PFSK-1 (cell line): ENCODE data around the gene TECTB.

Source experiments
- FOXP2 ChIP-seq: optimal IDR thresholded peaks from 2 replicates; pipeline ENCODE3; 2011; ENCODE audit warnings: borderline replicate concordance, control low read depth, inconsistent platforms; ENCODE audit not compliant: insufficient read depth; ENCODE audit errors: extremely low read length, extremely low read depth
- POLR2AphosphoS5 ChIP-seq: IDR thresholded peaks from 2 replicates; pipeline ENCODE4 v1.6.1; 2012; ENCODE audit warnings: low read depth, mild to moderate bottlenecking, control low read depth, low read length, moderate library complexity
- REST ChIP-seq, 2 experiments: IDR thresholded peaks; 2 replicates each; pipeline versions ENCODE4 v1.6.1 to v1.8.0; 2011 to 2012; ENCODE audit warnings: low read depth in 2 of 2, low read length in 2 of 2, control low read depth in 1 of 2, inconsistent platforms in 1 of 2, mild to moderate bottlenecking in 1 of 2, moderate library complexity in 1 of 2; ENCODE audit not compliant: insufficient read depth in 1 of 2
- SIN3A ChIP-seq: IDR thresholded peaks from 2 replicates; pipeline ENCODE4 v1.6.1; 2012; ENCODE audit warnings: mild to moderate bottlenecking, low read length, moderate library complexity, borderline replicate concordance; ENCODE audit not compliant: insufficient read depth
- TAF1 ChIP-seq: IDR thresholded peaks from 2 replicates; pipeline ENCODE4 v1.6.1; 2012; ENCODE audit warnings: low read length, control low read depth, borderline replicate concordance; ENCODE audit not compliant: insufficient read depth

Gene TECTB

GRCh38 chr10:112313911-112314310 lies 30.7 kb downstream of the TECTB start:
- no peak for TF ChIP-seq FOXP2
- TF ChIP-seq POLR2AphosphoS5 = no peak
- TF ChIP-seq REST (IDR thresholded peaks at IDR 0.05; ENCODE audit: insufficient read depth in 1 of 2, low read depth in 2 of 2, low read length in 2 of 2) = no peak
- no peak for TF ChIP-seq SIN3A
- TF ChIP-seq TAF1 = no peak

GRCh38 chr10:112314822-112315474 lies 31.7 kb downstream of the TECTB start:
- TF ChIP-seq TAF1 (no peak), REST (IDR thresholded peaks at IDR 0.05; ENCODE audit: insufficient read depth in 1 of 2, low read depth in 2 of 2, low read length in 2 of 2) (no peak)

- TF ChIP-seq SIN3A (no peak), FOXP2 (no peak), POLR2AphosphoS5 (no peak), REST (IDR thresholded peaks at IDR 0.05; ENCODE audit: insufficient read depth in 1 of 2, low read depth in 2 of 2, low read length in 2 of 2) (no peak), TAF1 (no peak)
These were observed 44.5 kb downstream of the TECTB start for GRCh38 chr10:112327678-112328077.

GRCh38 chr10:112330162-112330561 lies 47.0 kb downstream of the TECTB start:
- TF ChIP-seq TAF1 = no peak
- no peak for TF ChIP-seq SIN3A
- no peak for TF ChIP-seq FOXP2
- no peak for TF ChIP-seq REST (IDR thresholded peaks at IDR 0.05; ENCODE audit: insufficient read depth in 1 of 2, low read depth in 2 of 2, low read length in 2 of 2)
- no peak for TF ChIP-seq POLR2AphosphoS5

- TF ChIP-seq SIN3A (no peak), FOXP2 (no peak), POLR2AphosphoS5 (no peak), TAF1 (no peak), REST (IDR thresholded peaks at IDR 0.05; ENCODE audit: insufficient read depth in 1 of 2, low read depth in 2 of 2, low read length in 2 of 2) (no peak)
These were observed 47.5 kb downstream of the TECTB start for GRCh38 chr10:112330607-112331160.
